Activated CD4-positive, CD25-positive, alpha-beta regulatory T cell treated with anti-CD3 and anti-CD28 coated beads, Interleukin-2, amount 50 U/mL, for 24 hours (primary cell): ENCODE measurements around the gene G6PC1.
"Not testable (repeated sequence)": the region's sequence is repeated elsewhere in the genome, so short reads cannot be mapped to it uniquely, and the experiment has no call there.

Source experiments
- ATAC-seq, 2 donors: fragments of 150-1000 bp; cut with Tn5 transposase; one replicate each; pipeline ENCODE4 v1.10.0; 2021; ENCODE audit warnings: mild to moderate bottlenecking in 1 of 2, moderate library complexity in 1 of 2

G6PC1 gene

DNA sequence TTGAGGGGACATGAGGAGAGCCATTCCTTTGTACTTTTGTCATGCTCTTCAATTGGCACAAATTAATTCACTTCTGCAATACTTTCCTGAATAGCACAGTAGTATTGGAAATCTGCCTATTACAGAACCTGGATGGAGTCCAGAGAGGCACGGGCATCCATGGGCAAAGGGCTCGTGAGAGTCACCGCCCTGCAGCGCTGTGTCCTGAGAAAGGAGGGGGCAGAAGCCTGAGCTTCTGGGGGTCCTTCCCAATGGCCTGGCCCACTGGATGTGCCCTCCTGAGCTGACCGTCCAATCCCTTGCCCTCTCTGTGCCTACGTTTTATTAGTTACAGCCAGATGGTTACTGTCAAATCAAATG lies 3.5 kb downstream of the G6PC1 start:
- ATAC-seq: no peak

DNA sequence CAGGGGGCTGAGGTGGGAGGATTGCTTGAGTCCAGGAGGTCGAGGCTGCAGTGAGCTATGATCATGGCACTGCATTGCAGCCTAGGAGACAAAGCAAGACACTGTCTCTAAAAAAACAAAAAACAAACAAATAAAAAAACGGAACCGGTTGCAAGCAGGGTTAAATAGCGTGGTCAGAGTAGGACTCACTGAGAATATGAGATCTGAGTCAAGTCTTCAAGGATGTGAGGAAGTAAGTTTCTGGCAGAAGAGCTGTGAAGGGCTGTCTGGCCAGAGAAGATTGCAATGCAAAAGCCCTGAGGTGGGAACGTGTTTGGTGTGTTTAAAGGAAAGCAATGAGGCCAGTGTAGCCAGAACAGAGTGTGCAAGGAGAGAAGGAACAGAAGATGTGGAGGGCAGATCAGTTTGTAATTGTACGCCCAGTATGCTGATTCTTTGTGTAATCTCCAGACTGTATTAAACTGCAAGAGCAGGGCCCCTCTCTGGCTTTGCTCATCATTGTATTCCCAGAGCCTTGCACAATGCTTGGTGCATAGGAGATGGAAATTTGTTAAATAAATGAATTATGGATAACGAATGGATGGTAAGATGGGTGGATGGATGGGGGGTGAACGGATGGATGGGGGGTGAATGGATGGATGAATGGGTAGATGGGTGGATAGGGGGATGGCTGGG lies 6.3 kb downstream of the G6PC1 start:
- ATAC-seq: no peak

DNA sequence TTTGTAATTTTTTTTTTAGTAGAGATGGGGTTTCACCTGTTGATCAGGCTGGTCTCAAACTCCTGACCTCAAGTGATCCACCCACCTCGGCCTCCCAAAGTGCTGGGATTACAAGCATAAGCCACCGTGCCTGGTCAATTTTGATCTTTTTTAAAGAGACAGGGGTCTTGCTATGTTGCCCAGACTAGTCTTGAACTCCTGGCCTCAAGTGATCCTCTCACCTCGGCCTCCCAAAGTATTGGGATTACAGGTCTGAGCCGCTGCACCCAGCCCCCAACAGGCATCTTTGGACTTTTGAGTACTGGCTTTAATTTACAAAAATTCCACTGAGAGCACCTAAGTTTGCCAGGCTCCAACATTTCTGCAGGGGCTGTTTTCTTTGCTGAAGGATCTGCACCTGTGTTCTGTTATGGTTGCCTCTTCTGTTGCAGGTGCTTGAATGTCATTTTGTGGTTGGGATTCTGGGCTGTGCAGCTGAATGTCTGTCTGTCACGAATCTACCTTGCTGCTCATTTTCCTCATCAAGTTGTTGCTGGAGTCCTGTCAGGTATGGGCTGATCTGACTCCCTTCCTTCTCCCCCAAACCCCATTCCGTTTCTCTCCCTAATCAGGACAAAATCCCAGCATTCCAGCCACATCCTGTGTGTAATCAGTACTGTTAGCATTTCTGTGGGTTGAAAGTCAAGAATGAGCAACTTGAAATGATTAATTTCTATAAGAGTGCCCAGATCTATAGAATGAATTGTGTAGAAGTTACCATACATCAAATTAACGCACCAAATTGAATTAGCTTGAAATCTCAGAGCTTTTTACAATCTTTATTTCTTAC lies 8.5 kb downstream of the G6PC1 start:
- no peak for ATAC-seq

DNA sequence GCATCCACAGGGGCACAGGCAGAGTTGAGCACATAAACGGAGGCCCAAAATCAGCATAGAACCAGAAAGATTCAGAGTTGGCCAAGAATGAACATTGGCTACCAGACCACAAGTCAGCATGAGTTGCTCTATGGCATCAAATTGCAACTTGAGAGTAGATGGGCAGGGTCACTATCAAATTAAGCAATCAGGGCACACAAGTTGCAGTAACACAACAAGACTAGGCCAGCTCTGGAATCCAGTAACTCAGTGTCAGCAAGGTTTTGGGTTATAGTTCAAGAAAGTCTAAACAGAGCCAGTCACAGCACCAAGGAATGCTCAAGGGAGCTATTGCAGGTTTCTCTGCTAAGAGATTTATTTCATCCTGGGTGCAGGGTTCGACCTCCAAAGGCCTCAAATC lies 12.9 kb downstream of the G6PC1 start:
- no peak for ATAC-seq

DNA sequence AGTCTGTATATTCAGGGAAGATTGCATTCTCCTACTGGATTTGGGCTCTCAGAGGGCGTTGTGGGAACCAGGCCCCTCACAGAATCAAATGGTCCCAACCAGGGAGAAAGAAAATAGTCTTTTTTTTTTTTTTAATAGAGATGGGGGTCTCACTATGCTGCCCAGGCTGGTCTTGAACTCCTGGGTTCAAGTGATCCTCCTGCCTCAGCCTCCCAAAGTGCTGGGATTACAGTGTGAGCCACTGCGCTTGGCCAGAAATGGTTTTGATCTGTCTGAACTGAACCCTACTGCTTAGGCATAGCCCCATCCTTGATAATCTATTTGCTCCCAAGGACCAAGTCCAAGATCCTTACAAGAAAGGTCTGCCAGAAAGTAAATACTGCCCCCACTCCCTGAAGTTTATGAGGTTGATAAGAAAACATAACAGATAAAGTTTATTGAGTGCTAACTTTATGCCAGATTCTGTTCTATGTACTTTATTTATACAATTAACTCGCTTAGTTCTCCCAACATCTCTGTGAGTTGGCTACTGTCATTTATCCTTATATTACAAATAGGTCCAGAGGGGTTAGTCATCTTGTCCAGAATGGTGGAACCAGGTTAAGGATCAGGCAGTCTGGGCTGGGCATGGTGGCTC lies 13.5 kb downstream of the G6PC1 start:
- ATAC-seq: no peak

DNA sequence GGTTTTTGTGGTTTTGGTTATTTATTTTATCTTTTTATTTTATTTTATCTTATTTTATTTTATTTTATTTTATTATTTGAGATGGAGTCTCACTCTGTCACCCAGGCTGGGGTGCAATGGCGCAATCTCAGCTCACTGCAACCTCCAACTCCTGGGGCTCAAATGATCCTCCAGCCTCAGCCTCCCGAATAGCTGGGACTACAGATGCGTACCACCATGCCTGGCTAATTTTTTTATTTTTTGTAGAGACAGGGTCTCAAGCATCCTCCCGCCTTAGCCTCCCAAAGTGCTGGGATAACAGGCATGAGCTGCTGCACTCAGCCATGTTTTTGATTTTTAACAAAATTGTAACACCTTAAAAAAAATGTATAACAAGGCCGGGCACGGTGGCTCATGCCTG lies 14.7 kb downstream of the G6PC1 start:
- ATAC-seq: not testable (repeated sequence)

DNA sequence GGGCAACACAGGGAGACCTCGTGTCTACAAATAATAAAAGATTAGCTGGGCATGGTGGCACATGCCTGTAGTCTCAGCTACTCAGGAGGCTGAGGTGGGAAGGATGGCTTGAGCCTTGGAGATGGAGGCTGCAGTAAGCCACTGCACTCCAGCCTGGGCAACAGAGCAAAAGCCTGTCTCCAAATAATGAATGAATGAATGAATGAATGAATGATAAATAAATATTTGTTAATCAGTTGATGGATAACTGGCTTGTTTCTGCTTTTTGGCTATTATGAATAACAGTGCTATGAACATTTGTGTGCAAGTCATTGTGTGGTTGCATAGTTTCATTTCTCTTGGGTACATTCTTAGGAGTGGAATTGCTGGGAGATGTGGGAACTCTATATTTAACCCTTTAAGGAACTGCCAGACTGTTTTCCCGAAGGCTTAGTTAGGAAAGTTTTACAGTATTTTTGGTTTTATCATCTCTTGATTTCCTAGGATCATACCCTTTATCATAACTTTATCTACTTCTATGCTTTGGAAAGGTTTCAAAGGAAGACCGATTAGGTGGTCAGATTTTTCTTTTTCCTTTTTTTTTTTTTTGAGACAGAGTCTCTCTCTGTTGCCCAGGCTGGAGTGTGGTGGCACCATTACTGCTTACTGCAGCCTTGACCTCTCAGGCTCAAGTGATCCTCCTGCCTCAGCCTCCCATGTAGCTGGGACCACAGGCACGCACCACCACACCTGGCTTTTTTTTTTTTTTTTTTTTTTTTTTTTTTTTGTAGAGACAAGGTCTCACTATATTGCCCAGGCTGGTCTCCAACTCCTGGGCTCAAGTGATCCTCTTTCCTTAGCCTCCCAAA lies 16.0 kb downstream of the G6PC1 start:
- not testable (repeated sequence) for ATAC-seq

DNA sequence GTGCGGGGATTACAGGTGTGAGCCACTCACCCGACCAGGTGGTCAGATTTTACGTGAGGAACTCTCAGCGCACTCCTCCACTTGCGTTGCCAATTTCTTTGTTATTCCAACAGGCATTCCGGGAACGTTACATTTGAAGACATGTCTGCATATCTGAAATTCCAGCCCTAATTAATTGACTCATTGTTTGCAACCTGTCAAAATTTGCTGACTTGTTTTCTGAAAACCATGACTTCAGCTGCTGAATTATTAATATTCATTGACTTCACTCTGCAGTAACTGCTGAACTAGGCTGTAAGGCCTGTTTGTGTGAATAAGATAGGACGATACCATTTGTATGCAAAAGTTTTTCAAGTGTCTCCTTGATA lies 16.6 kb downstream of the G6PC1 start:
- no peak for ATAC-seq

DNA sequence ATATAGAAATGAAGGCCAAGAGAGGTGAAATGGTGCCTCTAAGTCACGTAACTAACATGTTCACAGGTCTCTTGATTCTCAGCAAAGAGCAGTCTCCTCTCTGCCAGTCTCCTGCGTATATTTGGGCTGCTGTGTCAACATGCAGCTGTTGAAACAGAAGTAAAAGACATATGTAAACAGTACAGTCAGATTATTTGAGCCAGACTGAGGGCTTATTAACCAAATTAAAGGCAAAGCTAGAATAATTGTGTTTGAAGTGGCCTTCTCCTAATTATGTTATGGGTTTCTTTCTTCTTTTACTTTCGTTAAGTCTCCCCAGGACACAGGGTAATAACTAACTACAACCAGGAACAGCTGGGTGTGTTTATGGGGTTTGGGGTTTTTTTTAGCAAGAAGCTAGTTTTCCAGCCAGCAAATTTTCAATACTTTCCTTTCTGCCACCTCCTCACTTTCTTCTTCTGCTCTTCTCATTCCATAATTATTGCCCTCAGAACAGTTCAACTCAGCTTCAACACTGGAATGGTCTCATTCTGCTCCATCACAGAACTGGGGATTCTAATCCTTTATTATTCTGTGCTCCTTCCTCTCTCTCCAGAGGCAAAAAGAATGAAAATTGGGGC lies 18.4 kb downstream of the G6PC1 start:
- no peak for ATAC-seq

DNA sequence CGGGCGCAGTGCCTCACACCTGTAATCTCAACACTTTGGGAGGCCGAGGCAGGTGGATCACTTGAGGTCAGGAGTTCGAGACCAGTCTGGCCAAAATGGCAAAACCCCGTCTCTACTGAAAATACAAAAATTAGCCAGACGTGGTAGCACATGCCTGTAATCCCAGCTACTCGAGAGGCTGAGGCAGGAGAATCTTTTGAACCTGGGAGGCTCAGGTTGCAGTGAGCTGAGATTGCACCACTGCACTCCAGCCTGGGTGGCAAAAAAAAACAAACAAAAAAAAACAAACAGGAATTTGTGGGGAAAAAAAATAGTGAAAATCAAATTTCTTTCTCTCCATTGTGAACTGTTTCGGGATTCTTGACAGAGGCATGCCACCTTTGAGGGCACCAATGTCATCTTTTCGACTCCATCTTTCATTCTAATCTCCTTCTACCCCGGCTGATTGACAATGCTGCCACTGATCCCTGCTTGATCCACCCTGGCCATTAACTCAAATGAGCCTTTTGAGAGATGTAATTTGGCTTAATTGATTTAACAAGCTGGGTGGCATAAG lies 19.0 kb downstream of the G6PC1 start:
- ATAC-seq: not testable (repeated sequence)

DNA sequence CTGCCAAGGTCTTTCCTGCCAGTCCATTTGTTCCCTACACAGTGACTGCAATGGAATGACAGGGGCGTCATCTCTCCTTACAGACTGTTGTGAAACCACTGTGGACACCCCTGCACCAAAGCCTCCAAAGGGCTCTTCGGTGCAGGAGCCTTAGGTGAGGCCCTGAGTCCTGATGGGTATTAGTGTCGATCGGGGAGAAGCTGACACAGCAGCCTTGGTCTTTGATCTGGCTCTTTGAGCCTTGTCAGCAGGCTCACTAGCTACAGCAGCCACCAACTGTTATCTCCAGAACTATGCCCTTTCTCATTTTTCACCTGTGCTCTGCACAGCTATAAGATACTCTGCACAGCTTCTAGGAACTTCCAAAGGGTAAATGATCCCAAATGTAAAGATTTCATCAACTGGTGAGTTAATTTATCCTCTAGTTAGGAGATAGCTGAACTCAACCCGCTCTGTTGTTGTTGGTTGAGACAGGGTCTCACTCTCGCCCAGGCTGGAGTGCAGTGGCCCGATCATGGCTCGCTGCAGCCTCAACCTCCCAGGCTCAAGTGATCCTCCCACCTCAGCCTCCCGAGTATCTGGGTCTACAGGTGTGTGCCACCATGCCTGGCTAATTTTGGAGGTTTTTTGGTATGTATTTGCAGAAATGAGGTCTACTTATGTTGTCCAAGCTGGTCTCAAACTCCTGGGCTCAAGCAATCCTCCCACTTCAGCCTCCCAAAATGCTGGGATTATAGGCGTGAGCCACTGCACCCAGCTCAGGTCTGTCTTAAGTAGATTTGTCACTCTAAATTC lies 19.7 kb downstream of the G6PC1 start:
- no peak for ATAC-seq

DNA sequence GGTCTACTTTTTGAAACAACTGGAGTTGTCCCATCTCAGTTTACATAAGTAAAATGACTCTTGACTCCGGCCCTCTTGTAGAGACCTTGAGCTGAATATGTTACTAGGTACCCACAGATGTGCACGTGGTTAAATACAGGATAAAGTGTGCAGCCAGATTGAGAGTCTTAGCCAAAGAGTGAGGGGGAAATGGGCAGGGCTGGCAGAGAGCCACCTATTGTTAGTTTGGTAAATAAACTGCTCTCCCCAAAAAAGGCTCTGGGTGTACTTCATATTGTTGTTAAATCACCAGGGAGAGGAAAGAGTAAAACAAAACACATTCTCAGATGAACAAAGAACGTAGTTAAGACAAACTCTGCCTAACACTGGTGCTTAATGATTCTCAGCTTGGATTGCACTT lies 20.3 kb downstream of the G6PC1 start:
- ATAC-seq: no peak

DNA sequence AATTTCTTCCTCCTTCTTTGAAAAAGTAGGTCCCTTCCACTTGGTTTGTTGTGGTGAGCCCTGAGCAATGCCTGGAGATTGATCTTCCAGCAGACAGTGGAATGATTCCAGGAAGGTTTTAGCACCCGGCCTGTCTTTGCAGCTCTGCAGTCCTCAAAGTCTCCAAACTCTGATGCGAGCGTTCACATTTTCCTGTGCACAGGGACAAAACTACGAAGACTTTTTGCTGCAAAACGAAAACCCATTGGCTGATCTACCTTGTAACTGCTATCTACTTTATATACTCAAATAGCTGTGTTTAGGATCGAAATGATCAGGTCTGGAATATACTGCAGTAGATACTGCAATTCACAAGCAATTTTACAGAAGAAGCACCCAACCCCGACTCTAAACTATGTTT lies 21.7 kb downstream of the G6PC1 start:
- no peak for ATAC-seq

DNA sequence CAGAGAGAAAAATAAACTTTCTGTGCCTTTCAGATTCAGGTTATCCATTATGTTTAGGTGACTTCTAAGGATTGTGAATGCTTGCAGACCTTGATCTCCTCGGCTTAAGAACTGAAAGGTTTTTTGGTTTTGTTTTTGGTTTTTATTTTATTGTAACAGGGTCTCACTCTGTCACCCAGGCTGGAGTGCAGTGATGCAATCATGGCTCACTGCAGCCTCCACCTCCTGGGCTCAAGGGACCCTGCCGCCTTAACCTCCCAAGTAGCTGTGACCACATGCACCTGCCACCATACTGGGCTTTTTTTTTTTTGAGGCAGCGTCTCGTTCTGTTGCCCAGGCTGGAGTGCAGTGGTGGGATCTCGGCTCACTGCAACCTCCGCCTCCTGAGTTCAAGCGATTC lies 22.9 kb downstream of the G6PC1 start:
- ATAC-seq: not testable (repeated sequence)

DNA sequence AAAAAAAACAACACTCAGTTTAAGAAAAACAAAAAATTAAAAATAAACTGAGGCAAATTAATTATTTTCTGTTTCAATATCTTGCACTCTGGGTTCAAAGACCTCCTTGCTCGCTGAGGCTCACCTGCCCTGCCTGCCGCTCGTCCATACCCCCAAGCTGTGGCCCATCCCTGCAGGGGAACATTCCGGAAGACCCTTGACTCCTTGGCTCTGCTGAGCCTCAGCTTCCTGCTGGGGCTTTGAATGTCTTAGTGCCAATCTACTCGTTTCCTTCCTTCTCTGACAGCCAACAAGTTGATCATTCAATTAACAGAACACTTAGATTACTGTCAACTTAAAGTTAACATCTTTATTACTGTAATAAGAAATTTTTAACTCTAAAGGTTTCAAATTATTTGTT lies 24.3 kb downstream of the G6PC1 start:
- ATAC-seq: no peak

DNA sequence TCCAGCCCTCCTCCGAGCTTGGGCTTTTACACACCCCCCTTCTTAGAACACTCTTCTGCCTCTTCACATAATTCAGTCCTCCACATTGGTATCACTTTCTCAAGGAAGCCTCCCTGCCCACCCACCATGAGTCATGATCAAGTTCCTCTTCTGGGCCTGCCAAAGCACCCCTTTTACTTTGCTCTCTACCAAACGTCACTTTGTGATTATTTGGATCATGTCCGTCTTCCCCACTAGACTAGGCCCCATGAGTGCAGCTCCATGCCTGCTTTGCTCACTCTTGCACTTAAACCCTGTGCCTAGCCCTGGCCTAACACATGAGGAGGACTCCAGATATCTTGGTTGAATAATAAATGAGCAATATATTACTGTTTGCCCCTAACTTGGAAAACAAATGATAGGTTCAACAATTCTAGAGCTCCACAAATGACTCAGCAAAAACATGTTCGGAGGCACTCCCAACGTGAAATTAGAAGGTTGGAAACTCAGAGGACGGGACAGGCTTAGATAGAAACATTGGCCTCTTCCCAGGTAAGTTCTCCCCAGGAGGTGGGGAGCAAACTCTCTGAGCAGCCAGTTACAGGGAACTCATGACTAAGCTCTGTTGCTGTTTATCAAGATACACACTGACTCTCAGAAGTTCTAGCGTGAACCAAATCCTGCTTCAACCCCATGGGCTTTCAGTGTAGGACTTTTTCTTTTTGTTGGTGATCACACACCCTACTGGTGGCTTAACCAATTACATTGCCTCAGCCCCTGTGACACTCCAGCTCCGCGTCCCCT lies 28.3 kb downstream of the G6PC1 start:
- peak; percentile 73 to 77 for ATAC-seq

DNA sequence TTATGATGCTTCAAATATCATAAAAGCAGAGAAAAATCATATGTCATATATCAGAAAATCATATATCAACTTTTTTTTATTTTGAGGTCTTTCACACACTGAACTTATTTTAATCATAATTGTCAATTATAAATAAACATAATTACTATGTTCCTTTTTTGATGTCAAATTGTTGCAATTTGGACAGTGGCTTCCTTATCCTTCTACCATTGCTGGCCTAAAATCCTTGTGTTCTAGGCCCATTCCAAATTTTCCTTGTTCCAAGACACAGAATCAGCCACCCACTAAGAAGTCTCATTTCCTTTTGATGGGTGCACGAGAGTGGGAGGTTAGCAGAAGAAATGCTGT lies 28.9 kb downstream of the G6PC1 start:
- ATAC-seq: no peak

DNA sequence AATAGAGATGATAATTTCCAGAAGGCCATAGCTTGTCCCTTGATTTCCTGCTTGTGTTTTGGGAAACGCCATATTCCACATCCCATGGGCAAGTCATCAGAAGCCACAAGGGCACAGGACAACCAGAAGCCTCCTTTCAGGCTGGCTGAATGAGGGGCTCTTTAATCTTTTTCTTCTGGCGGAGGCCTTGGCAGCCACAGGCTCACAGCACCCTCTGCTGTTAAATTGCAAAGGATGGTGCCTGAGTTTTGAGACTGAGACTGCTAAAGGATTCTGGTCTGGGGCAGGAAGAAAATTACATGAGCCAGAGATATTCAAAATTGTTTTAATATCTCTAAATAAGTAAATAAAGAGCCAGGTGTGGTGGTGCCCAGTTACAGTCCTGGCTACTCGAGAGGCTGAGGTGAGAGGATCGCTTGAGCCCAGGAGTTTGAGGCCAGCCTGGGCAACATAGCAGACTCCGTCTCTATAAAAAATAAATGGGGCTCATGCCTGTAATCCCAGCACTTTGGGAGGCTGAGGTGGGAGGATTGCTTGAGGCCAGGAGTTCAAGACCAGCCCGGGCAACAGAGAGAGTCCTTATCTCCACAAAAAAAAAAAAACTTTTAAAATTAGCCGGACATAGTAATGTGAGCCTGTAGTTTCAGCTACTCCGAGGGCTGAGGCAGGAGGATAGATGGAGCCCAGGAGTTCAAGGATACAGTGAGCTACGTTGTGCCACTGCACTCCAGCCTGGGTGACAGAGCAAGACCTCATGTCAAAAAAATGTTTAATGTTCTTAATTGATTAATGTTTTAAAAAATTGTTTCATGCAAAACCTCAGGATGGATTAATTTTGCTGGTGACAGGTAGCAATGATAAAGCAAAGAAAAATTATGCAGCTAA lies 37.4 kb downstream of the G6PC1 start:
- ATAC-seq: no peak

DNA sequence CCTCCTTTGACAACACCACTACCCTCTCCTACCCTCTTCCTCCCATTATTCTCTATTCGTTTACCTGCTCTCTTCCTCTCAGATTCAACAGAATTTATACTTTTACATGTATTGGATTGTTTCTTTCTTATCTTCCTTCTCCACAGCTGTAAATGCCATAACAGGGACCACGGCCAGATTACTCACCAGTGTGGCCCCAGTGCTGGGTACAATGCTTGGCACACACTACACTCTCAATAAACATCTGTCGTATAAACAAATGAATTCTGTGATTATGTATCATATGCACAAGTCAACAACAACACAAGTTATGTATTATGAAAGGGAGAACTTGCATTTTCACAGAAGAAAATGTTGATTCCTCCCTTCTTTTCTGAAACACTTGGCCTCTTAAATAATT lies 43.6 kb downstream of the G6PC1 start:
- ATAC-seq: no peak

DNA sequence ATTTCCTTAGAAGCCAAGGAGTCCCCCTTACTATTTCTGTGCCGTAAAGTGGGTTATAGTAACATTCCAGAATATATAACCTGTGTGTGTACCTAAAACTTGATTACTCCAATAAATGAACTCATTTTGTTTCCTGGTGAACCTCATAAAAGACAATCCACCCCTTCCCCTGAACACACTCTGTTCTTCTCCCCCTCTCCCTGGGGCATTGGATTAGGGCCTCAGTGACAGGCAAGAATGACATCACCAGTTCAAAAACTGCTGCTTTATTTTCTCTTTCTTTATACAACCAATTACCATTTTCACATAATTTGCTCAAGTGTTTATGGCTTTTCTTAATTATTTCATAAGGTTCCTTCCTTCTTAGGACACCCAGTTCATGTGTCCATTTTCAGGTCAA lies 46.2 kb downstream of the G6PC1 start:
- no peak for ATAC-seq
